ENCODE results near the gene URB1.
"Not testable (repeated sequence)": the region's sequence is repeated elsewhere in the genome, so short reads cannot be mapped to it uniquely, and the experiment has no call there.

Gene URB1

GRCh38 chr21:32412162-32413014, 19.6 kb upstream of the URB1 start, which contains the start of gene EVA1C:
Gene EVA1C (plus strand): TSS chr21:32412706. CDS start chr21:32412854, 148 bp downstream.
- Histone ChIP-seq H3K27me3 (peaks cover 71% of the 10 kb centered on the region), H3K9ac (peak within 1 kb of the TSS; percentile 15; the same call in 1 of the 2 replicates), H3K4me3 (peak within 1 kb of the TSS; percentile 65), H3K36me3 (no peaks in the 10 kb centered on the region), H3K4me1 (peaks cover 11% of the 10 kb centered on the region), H4K20me1 (peaks cover 34% of the 10 kb centered on the region; the same call in 1 of the 2 replicates), H3K27ac (no peak within 1 kb of the TSS), H3K9me3 (no peaks in the 10 kb centered on the region), H3K4me2 (peak within 1 kb of the TSS; percentile 83)
- TF ChIP-seq Cebpa-rat (IDR thresholded peaks at IDR 0.05): no peak

GRCh38 chr21:32411350-32412161, 18.7 kb upstream of the URB1 start:
- H3K4me2 ChIP-seq: peak overlapping the region; percentile 83

GRCh38 chr21:32410916-32411315, 18.1 kb upstream of the URB1 start:
- Histone ChIP-seq H3K9me3 (no peaks in the 10 kb centered on the region), H3K4me2 (no peak overlapping the region), H3K4me1 (peaks cover 11% of the 10 kb centered on the region), H3K36me3 (no peaks in the 10 kb centered on the region), H4K20me1 (peaks cover 34% of the 10 kb centered on the region; the same call in 1 of the 2 replicates), H3K4me3 (no peak overlapping the region), H3K9ac (no peak overlapping the region), H3K27me3 (peaks cover 71% of the 10 kb centered on the region), H3K27ac (no peak overlapping the region)
- TF ChIP-seq Cebpa-rat (IDR thresholded peaks at IDR 0.05): no peak

More at GRCh38 chr21:32411350-32412161, 18.7 kb upstream of the URB1 start:
- Histone ChIP-seq H3K9ac (no peak overlapping the region), H3K4me1 (peaks cover 11% of the 10 kb centered on the region), H3K27ac (no peak overlapping the region), H3K27me3 (peaks cover 71% of the 10 kb centered on the region), H3K36me3 (no peaks in the 10 kb centered on the region), H4K20me1 (peaks cover 34% of the 10 kb centered on the region; the same call in 1 of the 2 replicates), H3K4me3 (peak overlapping the region; percentile 65), H3K9me3 (no peaks in the 10 kb centered on the region)
- TF ChIP-seq Cebpa-rat (IDR thresholded peaks at IDR 0.05): no peak

GRCh38 chr21:32410291-32410690, 17.5 kb upstream of the URB1 start:
- TF ChIP-seq Cebpa-rat (IDR thresholded peaks at IDR 0.05): no peak
- H3K4me1 ChIP-seq: peaks cover 11% of the 10 kb centered on the region
- no peaks in the 10 kb centered on the region for H3K36me3 ChIP-seq
- peaks cover 68% of the 10 kb centered on the region for H3K27me3 ChIP-seq
- no peak overlapping the region for H3K9ac ChIP-seq
- no peak overlapping the region for H3K4me3 ChIP-seq
- H4K20me1 ChIP-seq: peaks cover 34% of the 10 kb centered on the region; the same call in 1 of the 2 replicates
- H3K4me2 ChIP-seq: no peak overlapping the region
- H3K9me3 ChIP-seq: no peaks in the 10 kb centered on the region
- H3K27ac ChIP-seq: no peak overlapping the region

GRCh38 chr21:32406405-32406804, 13.6 kb upstream of the URB1 start:
- Histone ChIP-seq H3K4me3 (no peak overlapping the region), H4K20me1 (peaks cover 12% of the 10 kb centered on the region; the same call in 1 of the 2 replicates), H3K4me2 (no peak overlapping the region), H3K9me3 (no peaks in the 10 kb centered on the region), H3K27me3 (peaks cover 29% of the 10 kb centered on the region), H3K27ac (no peak overlapping the region), H3K9ac (no peak overlapping the region), H3K4me1 (no peaks in the 10 kb centered on the region), H3K36me3 (no peaks in the 10 kb centered on the region)
- no peak for TF ChIP-seq Cebpa-rat (IDR thresholded peaks at IDR 0.05)

GRCh38 chr21:32403201-32403777, 10.5 kb upstream of the URB1 start:
- no peak overlapping the region for H3K9ac ChIP-seq
- H3K4me2 ChIP-seq: no peak overlapping the region
- H3K27me3 ChIP-seq: no peaks in the 10 kb centered on the region
- no peak overlapping the region for H3K4me3 ChIP-seq
- no peaks in the 10 kb centered on the region for H3K4me1 ChIP-seq
- H3K9me3 ChIP-seq: no peaks in the 10 kb centered on the region
- H3K27ac ChIP-seq: no peak overlapping the region
- TF ChIP-seq Cebpa-rat (IDR thresholded peaks at IDR 0.05): no peak
- no peaks in the 10 kb centered on the region for H4K20me1 ChIP-seq
- no peaks in the 10 kb centered on the region for H3K36me3 ChIP-seq

GRCh38 chr21:32393677-32394001, 827 bp upstream of the URB1 start:
- H3K27ac ChIP-seq: peak overlapping the region; percentile 75
- H3K4me3 ChIP-seq: peak overlapping the region; percentile 90
- H3K4me1 ChIP-seq: peaks cover 19% of the 10 kb centered on the region
- H3K27me3 ChIP-seq: no peaks in the 10 kb centered on the region
- TF ChIP-seq Cebpa-rat (IDR thresholded peaks at IDR 0.05): no peak
- H4K20me1 ChIP-seq: peaks cover 35% of the 10 kb centered on the region
- peaks cover 23% of the 10 kb centered on the region for H3K36me3 ChIP-seq
- peak overlapping the region; percentile 80 for H3K9ac ChIP-seq
- peak overlapping the region; percentile 75 for H3K4me2 ChIP-seq
- no peaks in the 10 kb centered on the region; the same call in 1 of the 2 replicates for H3K9me3 ChIP-seq

GRCh38 chr21:32392299-32392879, 423 bp downstream of the URB1 start:
- Histone ChIP-seq H3K4me3 (peak overlapping the region; percentile 90), H3K4me2 (peak overlapping the region; percentile 75), H3K36me3 (peaks cover 34% of the 10 kb centered on the region), H3K9me3 (no peaks in the 10 kb centered on the region; the same call in 1 of the 2 replicates), H3K4me1 (peaks cover 19% of the 10 kb centered on the region), H3K27ac (peak overlapping the region; percentile 65), H3K9ac (peak overlapping the region; percentile 80), H4K20me1 (peaks cover 48% of the 10 kb centered on the region), H3K27me3 (no peaks in the 10 kb centered on the region)
- TF ChIP-seq Cebpa-rat (IDR thresholded peaks at IDR 0.05): no peak

- Histone ChIP-seq H3K27me3 (no peaks in the 10 kb centered on the region), H3K4me3 (peak overlapping the region; percentile 90), H3K4me1 (peaks cover 19% of the 10 kb centered on the region), H3K9me3 (no peaks in the 10 kb centered on the region; the same call in 1 of the 2 replicates), H4K20me1 (peaks cover 54% of the 10 kb centered on the region), H3K9ac (peak overlapping the region; percentile 80), H3K4me2 (peak overlapping the region; percentile 75), H3K36me3 (peaks cover 40% of the 10 kb centered on the region), H3K27ac (no peak overlapping the region)
- no peak for TF ChIP-seq Cebpa-rat (IDR thresholded peaks at IDR 0.05)
Observed at GRCh38 chr21:32391755-32392154, 1.1 kb downstream of the URB1 start.

- Histone ChIP-seq H3K36me3 (peaks cover 50% of the 10 kb centered on the region), H3K4me1 (peaks cover 19% of the 10 kb centered on the region), H4K20me1 (peaks cover 65% of the 10 kb centered on the region)
- not testable (repeated sequence) for H3K9me3 ChIP-seq, H3K27ac ChIP-seq, H3K9ac ChIP-seq, H3K4me2 ChIP-seq, H3K4me3 ChIP-seq, H3K27me3 ChIP-seq
Observed at GRCh38 chr21:32390537-32391224, 2.1 kb downstream of the URB1 start.

All from BLaER1 (cell line).